ENCODE results near the gene CRISP2. TPM values are rescaled to one million over a fixed set of nuclear protein-coding genes. Genes with fewer than 3 reads are reported as not detected.
"Not testable (repeated sequence)": the region's sequence is repeated elsewhere in the genome, so short reads cannot be mapped to it uniquely, and the experiment has no call there.

The CRISP2 gene, protein sequence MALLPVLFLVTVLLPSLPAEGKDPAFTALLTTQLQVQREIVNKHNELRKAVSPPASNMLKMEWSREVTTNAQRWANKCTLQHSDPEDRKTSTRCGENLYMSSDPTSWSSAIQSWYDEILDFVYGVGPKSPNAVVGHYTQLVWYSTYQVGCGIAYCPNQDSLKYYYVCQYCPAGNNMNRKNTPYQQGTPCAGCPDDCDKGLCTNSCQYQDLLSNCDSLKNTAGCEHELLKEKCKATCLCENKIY
- total RNA-seq = not detected

DNA sequence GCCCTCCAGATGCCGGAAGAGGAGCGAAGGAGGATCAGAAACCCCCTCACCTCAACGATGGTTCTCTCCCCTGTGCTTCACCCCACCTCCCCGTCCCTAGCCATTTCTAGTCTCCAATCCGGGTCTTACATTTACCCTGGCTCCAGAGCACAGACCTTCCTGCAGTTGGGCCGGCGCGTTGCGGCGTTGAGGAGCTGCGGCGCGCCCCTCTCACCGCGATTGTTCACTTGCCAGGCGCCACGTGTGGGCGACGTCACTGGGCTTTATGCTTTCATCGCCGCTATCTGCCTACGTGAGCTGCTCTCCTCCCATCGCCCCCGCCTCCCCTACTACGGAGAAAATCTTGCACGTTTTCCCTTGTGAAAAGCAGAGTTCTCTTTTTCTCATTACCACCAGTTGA is at the start of gene CRISP2:
Gene CRISP2 (minus strand): TSS at position 198 of the 400 bp plus-strand sequence. CDS start 4,347 bp downstream, outside the sequence.
- intact Hi-C loops (cut with DNase I) = no loop called here
- ATAC-seq (no peak), DNase-seq (ENCODE audit: low spot score) (no peak)

DNA sequence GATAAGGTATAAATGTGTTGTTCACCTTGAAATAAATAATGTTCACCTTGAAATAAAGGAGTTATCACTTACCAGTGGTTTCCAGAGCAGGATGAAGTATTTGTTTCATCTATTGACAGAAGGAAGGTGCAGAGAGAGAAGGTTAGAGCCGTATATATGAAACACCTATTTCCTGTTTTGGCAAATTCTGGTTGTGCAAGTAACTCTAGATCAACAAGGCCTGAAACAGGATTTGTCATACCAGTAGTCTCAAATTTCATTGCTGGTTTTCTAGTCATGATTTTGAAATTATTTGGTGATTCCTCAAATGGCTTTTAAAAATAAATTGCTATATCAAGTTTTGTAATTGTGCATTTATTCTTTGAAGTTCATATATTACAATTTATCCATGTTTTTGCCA is 30.9 kb upstream of the CRISP2 start, which contains the start of gene CRISP3:
Gene CRISP3 (minus strand): TSS at position 130 of the 400 bp plus-strand sequence. CDS start 21 bp downstream, at position 109.
- intact Hi-C loops (cut with DNase I) = no loop called here
- DNase-seq (ENCODE audit: low spot score) (no peak), ATAC-seq (no peak)

DNA sequence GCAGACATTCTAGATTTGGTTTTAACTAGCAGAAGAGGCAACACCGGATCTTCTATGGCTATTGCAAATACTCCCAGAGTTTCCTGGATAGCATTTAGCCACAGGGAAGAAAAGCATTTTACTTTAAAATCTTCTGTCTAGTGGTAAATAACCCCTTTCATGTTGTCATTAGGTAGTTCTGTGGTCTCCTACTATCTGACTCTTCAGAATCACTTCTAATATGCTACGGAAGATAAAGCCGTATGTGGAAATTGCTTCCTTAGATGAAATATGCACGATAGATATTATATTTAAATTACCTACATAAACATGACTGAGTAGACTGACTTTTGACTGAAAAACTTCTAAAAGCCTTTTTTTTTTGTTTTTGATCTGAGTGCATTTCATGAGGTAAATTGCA is 30.1 kb upstream of the CRISP2 start:
- DNase-seq (ENCODE audit: low spot score) = no peak
- intact Hi-C loops (cut with DNase I) = no loop called here
- ATAC-seq = no peak

DNA sequence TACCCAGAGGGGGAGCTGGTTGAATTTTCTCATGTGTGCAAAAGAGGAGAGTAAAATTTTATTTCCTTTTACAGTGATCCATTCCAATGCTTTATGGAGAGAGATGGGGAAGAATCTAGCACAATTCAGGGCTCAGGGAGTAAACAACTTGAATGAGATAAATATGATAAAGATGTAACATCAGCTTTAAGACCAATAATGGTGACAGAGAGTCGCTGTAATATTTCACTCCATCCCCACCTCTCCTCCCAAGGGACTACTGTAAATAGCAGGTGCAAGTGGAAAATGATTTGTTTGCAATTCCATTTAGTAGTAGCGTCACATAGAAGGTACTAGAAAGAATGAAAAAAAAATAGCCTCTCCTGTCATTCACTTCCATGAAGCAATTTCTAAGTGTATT is 26.1 kb upstream of the CRISP2 start:
- ATAC-seq (no peak), DNase-seq (ENCODE audit: low spot score) (no peak)
- intact Hi-C loops (cut with DNase I) = no loop called here

DNA sequence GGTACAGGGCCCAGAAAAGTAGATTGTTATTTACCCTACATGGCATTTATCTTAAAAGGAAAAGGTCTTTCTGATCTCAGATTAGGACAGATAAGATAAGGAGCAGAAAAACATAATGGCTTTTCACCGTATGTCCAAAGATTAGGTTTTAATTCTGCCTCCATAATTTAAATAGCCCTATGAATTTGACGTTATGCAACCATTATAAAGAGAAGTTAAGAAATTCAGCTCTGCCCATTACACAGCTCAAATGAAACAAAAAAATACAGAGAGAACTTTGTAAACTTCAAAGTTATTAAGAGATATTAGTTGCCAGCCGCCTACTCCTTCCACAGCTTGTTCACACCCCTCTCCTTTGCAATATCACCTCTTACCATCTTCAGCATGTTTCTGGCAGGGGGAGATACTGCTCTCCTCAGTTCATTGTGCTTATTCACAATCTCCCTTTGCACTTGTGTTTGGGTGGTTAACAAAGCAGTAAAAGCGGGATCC is 22.7 kb upstream of the CRISP2 start:
- ATAC-seq (no peak), DNase-seq (ENCODE audit: low spot score) (no peak)
- intact Hi-C loops (cut with DNase I) = no loop called here

DNA sequence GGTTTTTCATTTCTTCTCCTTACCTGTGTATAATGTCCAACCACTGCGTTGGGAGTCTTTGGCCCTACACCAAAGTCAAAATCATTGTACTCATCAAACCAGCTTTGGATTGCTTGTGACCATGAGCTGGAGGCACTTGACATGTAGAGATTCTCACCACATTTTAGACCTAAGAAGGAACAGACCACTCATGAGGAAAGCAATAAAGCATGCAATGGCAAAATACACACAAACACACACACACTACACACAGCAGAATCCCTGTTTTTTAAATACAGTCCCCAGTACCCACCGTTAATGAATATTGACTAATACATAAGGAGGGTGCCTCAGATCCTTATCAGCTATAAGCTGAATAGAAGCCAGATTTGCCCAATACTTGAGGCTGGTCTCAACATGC is 20.3 kb upstream of the CRISP2 start:
- DNase-seq (ENCODE audit: low spot score) (no peak), ATAC-seq (no peak)
- intact Hi-C loops (cut with DNase I) = no loop called here

DNA sequence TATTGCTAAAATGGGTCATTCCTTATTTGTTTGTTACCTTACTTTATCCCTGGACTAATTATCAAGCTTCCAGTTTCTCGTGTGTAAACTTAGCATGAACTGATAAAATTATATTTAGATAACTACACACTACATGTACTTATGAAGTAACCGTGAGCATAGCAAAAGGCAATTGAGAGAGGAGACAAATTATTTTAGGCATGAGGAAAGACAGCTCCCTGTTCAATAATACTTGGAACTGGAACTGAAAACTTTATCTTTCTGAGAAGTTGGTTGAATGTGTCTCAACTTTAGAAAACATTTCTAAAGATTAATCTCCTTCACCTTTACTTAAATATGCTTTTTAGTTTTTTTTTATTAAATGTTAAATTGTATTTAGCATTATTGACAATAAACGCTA is 19.4 kb upstream of the CRISP2 start:
- no peak for ATAC-seq
- no peak for DNase-seq (ENCODE audit: low spot score)
- intact Hi-C loops (cut with DNase I) = no loop called here

DNA sequence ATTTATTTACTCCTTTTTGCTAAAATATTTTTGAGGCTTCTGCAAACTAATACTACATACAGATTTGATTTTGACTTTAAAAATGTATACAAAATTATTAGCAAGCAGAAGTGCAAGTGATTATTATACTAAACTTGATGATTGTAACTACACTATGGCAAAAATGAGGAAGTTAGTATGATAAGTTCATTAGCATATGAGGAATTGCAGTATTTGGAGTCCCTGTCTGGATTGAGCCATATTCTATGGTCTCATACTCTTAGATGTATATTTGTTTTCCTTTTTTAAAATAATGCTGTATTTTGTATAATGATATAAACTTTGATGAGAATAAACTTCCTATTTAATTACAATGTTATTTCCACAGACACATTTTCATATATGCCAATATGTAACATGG is 16.9 kb upstream of the CRISP2 start:
- intact Hi-C loops (cut with DNase I) = no loop called here
- ATAC-seq (no peak), DNase-seq (ENCODE audit: low spot score) (no peak)

DNA sequence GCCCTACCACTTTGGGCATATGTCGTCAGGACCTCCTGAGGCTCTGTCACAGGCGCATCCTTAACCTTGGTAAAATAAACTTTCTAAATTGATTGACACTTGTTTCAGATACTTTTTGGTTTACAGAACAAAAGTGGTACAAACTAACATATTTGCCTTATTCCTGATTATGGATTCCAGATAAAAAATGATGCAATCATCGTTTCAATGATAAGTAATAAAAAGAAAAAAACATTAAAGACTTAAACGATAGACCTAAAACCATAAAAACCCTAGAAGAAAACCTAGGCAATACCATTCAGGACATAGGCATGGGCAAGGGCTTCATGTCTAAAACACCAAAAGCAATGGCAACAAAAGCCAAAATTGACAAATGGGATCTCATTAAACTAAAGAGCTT is 10.6 kb upstream of the CRISP2 start:
- DNase-seq (ENCODE audit: low spot score); ATAC-seq; intact Hi-C loops (cut with DNase I): not testable (repeated sequence)

DNA sequence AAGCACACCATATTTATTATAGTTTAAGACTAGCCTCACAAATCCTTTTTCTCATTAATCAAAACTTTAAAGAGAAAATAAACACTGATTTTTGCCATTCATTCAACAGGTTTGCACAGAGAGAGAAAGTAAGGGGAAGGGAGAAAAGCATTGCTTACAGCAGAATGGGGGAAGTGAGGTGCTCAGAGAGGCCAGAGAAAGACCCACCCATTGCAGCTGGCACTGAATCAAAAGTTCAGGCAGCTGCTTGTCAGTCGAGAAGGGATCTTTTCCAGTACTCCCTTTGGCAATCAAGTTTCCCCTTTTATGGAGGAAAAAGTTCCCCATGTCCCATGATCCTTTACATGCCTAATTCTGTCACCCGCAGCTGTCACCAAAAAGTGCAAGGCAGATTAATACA is 8.0 kb upstream of the CRISP2 start:
- intact Hi-C loops (cut with DNase I) = no loop called here
- DNase-seq (ENCODE audit: low spot score) (no peak), ATAC-seq (no peak)

DNA sequence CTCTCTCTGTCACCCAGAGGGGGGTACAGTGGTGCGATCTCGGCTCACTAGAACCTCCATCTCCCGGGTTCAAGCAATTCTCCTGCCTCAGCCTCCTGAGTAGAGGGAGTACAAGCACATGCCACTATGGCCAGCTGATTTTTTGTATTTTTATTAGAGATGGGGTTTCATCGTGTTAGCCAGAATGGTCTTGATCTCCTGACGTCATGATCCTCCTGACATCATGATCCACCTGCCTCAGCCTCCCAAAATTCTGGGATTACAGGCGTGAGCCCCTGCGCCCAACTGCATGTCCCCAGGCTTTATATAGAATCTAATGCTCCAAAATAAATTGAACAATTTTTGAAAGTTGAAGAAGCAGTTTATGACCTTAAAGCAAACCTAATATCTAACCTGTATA is 7.0 kb upstream of the CRISP2 start:
- no peak for DNase-seq (ENCODE audit: low spot score)
- ATAC-seq = no peak
- intact Hi-C loops (cut with DNase I) = no loop called here

DNA sequence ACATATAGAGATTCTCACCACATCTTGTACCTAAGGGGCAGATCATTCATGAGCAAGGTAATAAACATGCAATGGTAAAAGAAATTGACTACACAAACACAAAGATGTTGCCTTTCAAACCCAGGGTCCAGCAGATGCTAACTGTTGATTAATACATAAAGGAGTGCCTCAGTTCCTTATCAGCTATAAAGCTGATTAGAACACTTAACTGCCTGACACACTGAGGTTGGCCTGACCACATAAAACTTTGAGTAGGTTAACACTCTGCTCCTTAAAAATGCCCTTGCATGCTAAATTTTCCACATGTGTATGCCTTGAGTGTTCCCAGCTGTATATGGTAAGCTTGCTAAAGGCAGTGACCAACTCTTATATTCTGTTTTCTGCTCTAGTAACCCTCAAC is 14.9 kb downstream of the CRISP2 start:
- no peak for DNase-seq (ENCODE audit: low spot score)
- intact Hi-C loops (cut with DNase I) = no loop called here
- no peak for ATAC-seq

DNA sequence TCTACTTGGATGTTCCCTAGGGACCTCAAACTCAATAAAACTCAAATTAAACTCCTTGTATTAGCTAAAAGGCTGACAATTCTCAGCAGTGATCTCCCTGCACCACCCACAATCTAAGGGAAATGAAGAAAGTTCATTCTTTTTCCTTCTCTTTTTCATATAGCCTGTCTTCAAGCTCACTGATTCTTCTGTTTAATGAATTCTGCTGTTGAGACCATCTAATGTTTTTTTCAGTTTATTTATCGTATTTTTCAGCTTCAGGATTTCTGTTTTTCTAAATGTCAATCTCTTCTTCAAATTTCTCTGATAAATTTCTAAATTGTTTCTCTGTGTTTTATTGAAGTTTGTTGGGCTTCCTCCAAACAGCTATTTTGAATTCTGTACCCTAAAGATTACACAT is 19.8 kb downstream of the CRISP2 start:
- intact Hi-C loops (cut with DNase I) = no loop called here
- DNase-seq (ENCODE audit: low spot score) (no peak), ATAC-seq (no peak)

DNA sequence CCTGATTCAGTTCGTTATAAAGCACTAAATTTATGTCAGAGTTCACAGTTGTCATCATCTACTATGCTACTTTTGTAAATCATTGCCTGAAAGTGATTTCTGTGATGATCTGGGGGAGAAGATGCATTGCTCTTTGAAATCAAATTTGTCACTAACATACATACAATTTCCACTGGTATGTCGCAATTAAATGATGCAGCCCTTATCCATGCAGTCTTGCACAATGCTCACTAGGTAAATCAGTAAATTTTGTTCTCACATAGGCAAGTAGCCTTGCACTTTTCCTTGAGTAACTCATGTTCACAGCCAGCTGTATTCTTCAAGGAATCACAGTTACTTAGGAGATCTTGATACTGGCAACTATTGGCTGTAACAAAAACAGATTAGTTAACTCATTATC is 20.8 kb downstream of the CRISP2 start:
- ATAC-seq (no peak), DNase-seq (ENCODE audit: low spot score) (no peak)
- intact Hi-C loops (cut with DNase I) = no loop called here

DNA sequence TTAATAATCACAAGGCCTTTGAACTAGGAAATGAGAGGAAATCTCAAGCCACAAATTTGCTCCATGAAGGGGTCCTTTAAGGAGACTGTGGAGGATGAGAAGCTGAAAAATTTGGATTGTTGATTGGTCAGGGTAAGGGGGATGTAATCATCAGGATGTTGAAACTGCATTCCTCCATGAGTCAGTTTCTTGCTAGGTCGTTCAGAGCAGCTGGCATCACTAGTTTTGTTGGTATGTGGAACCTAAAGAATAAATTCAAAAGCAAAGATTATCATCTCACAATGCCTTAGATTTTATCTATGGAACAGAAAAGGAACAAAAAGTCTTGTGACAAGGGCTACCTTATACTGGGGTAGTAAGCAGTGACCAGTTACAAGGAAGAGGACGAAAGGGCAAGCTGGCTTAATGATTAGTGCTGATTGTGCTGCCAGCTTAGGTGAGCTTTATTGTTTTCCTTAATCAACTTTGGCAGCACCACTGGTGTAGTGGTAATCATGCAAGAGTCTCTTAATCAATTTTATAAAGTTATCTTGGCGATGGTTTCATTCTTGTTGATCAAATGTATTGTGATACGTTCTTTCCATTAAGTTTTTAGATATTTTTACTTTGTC is 36.6 kb downstream of the CRISP2 start:
- ATAC-seq (no peak), DNase-seq (ENCODE audit: low spot score) (no peak)
- intact Hi-C loops (cut with DNase I) = no loop called here

DNA sequence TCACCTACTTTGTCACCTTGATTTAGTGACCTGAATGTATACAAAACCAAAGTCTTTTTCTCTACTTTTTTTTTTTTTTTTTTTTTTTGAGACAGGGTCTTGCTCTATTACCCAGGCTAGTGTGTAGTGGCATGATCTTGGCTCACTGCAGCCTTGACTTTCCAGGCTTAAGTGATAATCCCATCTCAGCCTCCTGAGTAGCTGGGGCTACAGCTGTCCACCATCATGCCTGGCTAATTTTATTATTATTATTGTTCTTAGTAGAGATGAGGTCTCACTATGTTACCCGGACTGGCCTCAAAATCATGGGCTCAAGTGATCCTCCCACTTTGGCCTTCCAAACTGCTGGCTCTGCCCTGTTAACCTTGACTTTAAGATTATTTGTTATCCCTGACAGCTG is 37.5 kb downstream of the CRISP2 start:
- DNase-seq (ENCODE audit: low spot score) (no peak), ATAC-seq (no peak)
- intact Hi-C loops (cut with DNase I) = no loop called here

DNA sequence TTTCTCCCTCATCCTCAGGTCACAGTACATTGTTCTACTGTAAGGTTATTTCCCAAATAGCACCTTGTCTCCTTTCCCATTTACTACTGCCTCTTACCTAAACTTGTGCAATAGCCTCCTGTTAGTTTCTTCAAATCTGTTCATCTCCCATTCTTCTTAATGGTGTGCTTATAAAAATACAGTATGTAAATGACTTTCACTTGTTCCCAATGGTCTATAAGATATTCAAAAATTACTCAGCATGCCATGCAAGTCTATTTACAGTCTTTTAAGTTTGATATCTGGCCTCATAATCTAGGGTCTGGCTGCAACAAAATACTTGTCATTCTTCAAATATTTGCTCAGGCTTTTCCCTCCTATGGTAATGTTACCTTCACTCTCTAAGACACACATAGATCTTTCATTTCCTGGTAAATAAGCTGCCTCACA is 45.2 kb downstream of the CRISP2 start:
- intact Hi-C loops (cut with DNase I) = no loop called here
- no peak for ATAC-seq

DNA sequence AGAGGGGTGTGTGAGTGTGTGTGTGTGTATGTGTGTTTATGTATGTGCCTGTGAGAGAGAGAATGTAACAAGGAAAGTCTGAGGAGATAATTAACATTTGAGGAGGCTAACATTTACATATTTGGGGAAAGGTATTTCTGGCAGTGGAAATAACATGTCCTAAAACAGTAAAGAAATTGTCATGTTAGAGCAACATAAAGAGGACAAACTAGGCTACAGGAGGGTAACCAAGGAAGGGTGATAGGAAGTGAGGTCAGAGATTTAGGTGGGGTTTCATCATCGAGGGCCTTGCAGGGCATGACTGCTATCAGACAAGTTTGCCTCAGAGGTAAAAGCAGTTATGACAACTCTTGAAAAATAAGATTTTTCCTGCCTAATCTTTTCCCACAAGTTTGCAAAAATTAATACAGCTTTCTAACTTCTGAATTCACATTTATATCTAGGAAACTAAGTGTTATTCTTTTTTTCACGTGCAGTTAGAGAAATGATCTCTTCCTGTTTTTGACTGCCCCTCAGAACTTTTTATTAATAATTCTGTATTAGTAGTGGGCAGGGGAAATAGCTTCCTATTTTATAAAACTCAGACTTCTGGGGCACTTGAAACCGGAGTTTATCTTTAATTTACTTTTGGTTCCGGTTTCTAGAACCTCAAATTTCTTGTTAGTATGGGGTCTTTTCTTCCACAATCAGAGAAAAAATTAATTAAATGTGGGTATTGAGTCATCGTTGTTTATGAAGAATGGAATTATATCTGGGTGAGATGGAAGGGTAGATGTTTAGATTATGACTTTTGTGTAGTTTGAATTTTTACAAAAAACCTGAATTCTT is 46.2 kb downstream of the CRISP2 start:
- intact Hi-C loops (cut with DNase I) = no loop called here
- ATAC-seq (no peak), DNase-seq (ENCODE audit: low spot score) (no peak)

More for the DNA sequence above, 45.2 kb downstream of the CRISP2 start:
- DNase-seq (ENCODE audit: low spot score) = no peak

DNA sequence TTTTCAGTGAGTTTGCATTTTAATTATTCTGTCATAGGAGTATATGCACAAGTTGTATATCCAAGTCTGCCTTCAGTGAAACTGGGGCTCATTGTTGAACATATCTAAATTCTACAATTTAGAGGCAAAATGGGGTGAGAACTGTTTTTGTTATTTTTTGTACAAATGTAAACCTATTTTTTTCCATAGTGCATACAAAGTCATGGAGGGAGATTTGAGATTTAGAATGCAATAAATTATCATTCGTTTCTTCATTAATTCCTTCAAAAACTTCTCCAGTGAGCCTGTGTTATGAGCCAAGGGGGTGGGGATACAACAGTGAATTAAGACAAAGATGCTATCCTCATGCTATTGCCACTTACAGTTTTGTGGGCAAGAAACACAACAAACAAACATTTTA is 46.9 kb downstream of the CRISP2 start:
- DNase-seq (ENCODE audit: low spot score) (no peak), ATAC-seq (no peak)

DNA sequence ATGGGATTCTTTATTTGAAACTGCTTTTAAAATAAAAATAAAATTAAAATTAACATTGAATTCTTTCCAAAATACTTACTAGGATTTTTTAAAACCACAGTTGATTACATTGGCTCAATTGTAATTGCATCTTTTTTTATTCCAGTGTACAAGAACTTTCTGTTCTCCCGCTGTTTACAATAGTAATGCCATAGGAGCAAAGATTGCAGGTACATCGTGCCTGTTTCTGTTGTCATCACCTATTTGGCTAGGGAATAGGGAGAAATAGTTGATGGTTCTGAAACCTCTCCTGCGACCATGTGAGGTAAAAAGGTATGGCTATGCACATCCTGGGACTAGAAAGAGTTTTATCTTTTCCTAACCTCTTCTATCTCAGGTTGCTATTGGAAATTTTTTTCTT is 48.5 kb downstream of the CRISP2 start:
- ATAC-seq (no peak), DNase-seq (ENCODE audit: low spot score) (no peak)
- intact Hi-C loops (cut with DNase I) = no loop called here

More for the DNA sequence above, 46.9 kb downstream of the CRISP2 start:
- intact Hi-C loops (cut with DNase I) = no loop called here
